Measurements from ENCODE around the gene RSL1D1.
"Not testable (repeated sequence)": the region's sequence is repeated elsewhere in the genome, so short reads cannot be mapped to it uniquely, and the experiment has no call there.

Gene RSL1D1

GRCh38 chr16:11796227-11797165 is 54.8 kb downstream of the RSL1D1 start:
- peak; percentile 39 for DNase-seq

- no peak for DNase-seq
Measured at GRCh38 chr16:11795887-11796226, 55.5 kb downstream of the RSL1D1 start.

GRCh38 chr16:11794996-11795886 is 56.1 kb downstream of the RSL1D1 start:
- DNase-seq: no peak

- DNase-seq: no peak
Measured at GRCh38 chr16:11794447-11794846, 56.9 kb downstream of the RSL1D1 start.

GRCh38 chr16:11793840-11794239 is 57.5 kb downstream of the RSL1D1 start:
- DNase-seq: no peak

GRCh38 chr16:11792410-11793241 is 58.7 kb downstream of the RSL1D1 start:
- DNase-seq: no peak

GRCh38 chr16:11791144-11791828 is 60.1 kb downstream of the RSL1D1 start:
- no peak for DNase-seq

GRCh38 chr16:11788914-11789313 is 62.4 kb downstream of the RSL1D1 start:
- DNase-seq: no peak

- DNase-seq: not testable (repeated sequence)
Measured at GRCh38 chr16:11784980-11785599, 66.3 kb downstream of the RSL1D1 start.

GRCh38 chr16:11784381-11784780 is 67.0 kb downstream of the RSL1D1 start:
- DNase-seq: not testable (repeated sequence)

- no peak for DNase-seq
Measured at GRCh38 chr16:11784038-11784369, 67.3 kb downstream of the RSL1D1 start.
